WTC11 (cell line): ENCODE results near the gene GRIP2. TPM values are rescaled to one million over a fixed set of nuclear protein-coding genes. Genes with fewer than 3 reads are reported as not detected.

Experiments
- ATAC-seq: fragments of 200-7000 bp; cut with Tn5 transposase; 2 replicates; pipeline ENCODE4 v1.10.0; 2021; ENCODE audit warnings: mild to moderate bottlenecking, moderate library complexity
- CTCF ChIA-PET: fragments of 300-600 bp; sonication (Branson Sonifier 250); formaldehyde crosslinking; loops from one replicate; lab custom pipeline; 2021; ENCODE audit warnings: antibody characterized with exemption; lab: Charles Lee
- POLR2A ChIA-PET: fragments of 350-600 bp; sonication (Branson Sonifier 250); formaldehyde crosslinking; loops from one replicate; lab custom pipeline; 2021; ENCODE audit warnings: antibody characterized with exemption; lab: Charles Lee
- DNase-seq: peaks from one replicate; pipeline ENCODE4 v3.0.0; 2021; ENCODE audit warnings: low spot score
- H3K27ac Mint-ChIP-seq: 2 replicates; pipeline ENCODE4 v1.8.0; 2021; ENCODE audit warnings: mixed read lengths
- H3K27me3 Mint-ChIP-seq: 2 replicates; pipeline ENCODE4 v1.8.0; 2021; ENCODE audit warnings: low read depth, mild to moderate bottlenecking, moderate library complexity, mixed read lengths
- H3K36me3 Mint-ChIP-seq: 2 replicates; pipeline ENCODE4 v1.8.0; 2021; ENCODE audit warnings: mixed read lengths
- H3K4me1 Mint-ChIP-seq: 2 replicates; pipeline ENCODE4 v1.8.0; 2022; ENCODE audit warnings: mixed read lengths
- H3K4me3 Mint-ChIP-seq: 2 replicates; pipeline ENCODE4 v1.8.0; 2021; ENCODE audit warnings: mild to moderate bottlenecking, moderate library complexity, mixed read lengths
- H3K9me3 Mint-ChIP-seq: 2 replicates; pipeline ENCODE4 v1.8.0; 2021; ENCODE audit warnings: mixed read lengths
- AFF4 ChIP-seq: sonication (generic); formaldehyde crosslinking; IDR thresholded peaks from 2 replicates; pipeline ENCODE4 v1.8.1; 2023; ENCODE audit warnings: mild to moderate bottlenecking, missing genetic modification reagents, borderline replicate concordance
- ARID4B ChIP-seq: sonication (generic); formaldehyde crosslinking; IDR thresholded peaks from 2 replicates; pipeline ENCODE4 v1.8.0; 2023; ENCODE audit warnings: missing genetic modification reagents, mild to moderate bottlenecking, borderline replicate concordance
- E2F4 ChIP-seq: sonication (generic); formaldehyde crosslinking; IDR thresholded peaks from 2 replicates; pipeline ENCODE4 v1.8.1; 2022; ENCODE audit warnings: low read depth, mild to moderate bottlenecking, moderate library complexity, missing genetic modification reagents, borderline replicate concordance
- ESRRA ChIP-seq: sonication (generic); formaldehyde crosslinking; IDR thresholded peaks from 2 replicates; pipeline ENCODE4 v1.8.1; 2022; ENCODE audit warnings: mild to moderate bottlenecking, missing genetic modification reagents, borderline replicate concordance
- JAZF1 ChIP-seq: fragments of 250-450 bp; sonication (Bioruptor Pico); IDR thresholded peaks from 2 replicates; pipeline ENCODE4 v1.9.0; 2021; ENCODE audit warnings: moderate library complexity, mild to moderate bottlenecking, inconsistent platforms
- NFATC4 ChIP-seq: fragments of 250-450 bp; sonication (Bioruptor Pico); IDR thresholded peaks from 2 replicates; pipeline ENCODE4 v1.9.0; 2021; ENCODE audit warnings: mild to moderate bottlenecking
- TEAD1 ChIP-seq: sonication (generic); formaldehyde crosslinking; IDR thresholded peaks from 2 replicates; pipeline ENCODE4 v1.8.0; 2022; ENCODE audit warnings: mild to moderate bottlenecking, missing genetic modification reagents
- ZNF121 ChIP-seq: sonication (generic); formaldehyde crosslinking; IDR thresholded peaks from 2 replicates; pipeline ENCODE4 v1.8.0; 2023; ENCODE audit warnings: missing genetic modification reagents
- ZNF425 ChIP-seq: fragments of 250-450 bp; sonication (Bioruptor Pico); conservative IDR thresholded peaks from 2 replicates; pipeline ENCODE4 v1.9.0; 2021; ENCODE audit warnings: mild to moderate bottlenecking
- ZNF512 ChIP-seq: sonication (generic); formaldehyde crosslinking; IDR thresholded peaks from 2 replicates; pipeline ENCODE4 v1.8.1; 2022; ENCODE audit warnings: missing genetic modification reagents, borderline replicate concordance
- total RNA-seq: library from RNA; stranded (reverse); gene quantifications from 3 replicates; pipeline ENCODE4 v1.2.3, GENCODE V29; 2021

Gene GRIP2
- total RNA-seq, 1 experiment from 2014 or later, result 12.0 TPM

GRCh38 chr3:14441240-14441919 lies 98.8 kb downstream of the GRIP2 start (continued):
- TF ChIP-seq E2F4 (CRISPR knock-in tag), result no peak
- TF ChIP-seq NFATC4 (CRISPR knock-in tag), result no peak
- TF ChIP-seq ESRRA (CRISPR knock-in tag), result no peak
- TF ChIP-seq TEAD1 (CRISPR knock-in tag), result no peak
- no peak for TF ChIP-seq ZNF512 (CRISPR knock-in tag)
- no peak for TF ChIP-seq AFF4 (CRISPR knock-in tag)
- TF ChIP-seq ZNF425 (CRISPR knock-in tag), result no peak
- TF ChIP-seq JAZF1, result no peak
- TF ChIP-seq, all 79 proteins: peak for 0

- H3K27ac Mint-ChIP-seq, result 0 out of 2 replicates have a peak overlapping the region, but pooled peaks have one; percentile 41
- H3K4me1 Mint-ChIP-seq, result peaks cover 35% of the 10 kb centered on the region
- POLR2A ChIA-PET, result no interaction called here
- TF ChIP-seq ZNF121 (peak; percentile 69; the same call in 1 of the 2 replicates), ARID4B (CRISPR knock-in tag) (no peak)
- TF ChIP-seq, all 79 proteins: peak for 1
- ATAC-seq, result peak; percentile 70
- peaks cover 20% of the 10 kb centered on the region for H3K36me3 Mint-ChIP-seq
- H3K9me3 Mint-ChIP-seq, result no peaks in the 10 kb centered on the region
- DNase-seq, result peak; percentile 53
- CTCF ChIA-PET, result interaction anchor here (1.0 to 2.4 kb wide), 4 partner anchors 17 to 237 kb away, joined by 3 to 11 read pairs (median 3); no protein-coding TSS in a partner anchor
- H3K4me3 Mint-ChIP-seq, result no peak overlapping the region
- H3K27me3 Mint-ChIP-seq, result no peaks in the 10 kb centered on the region
These were observed 99.5 kb downstream of the GRIP2 start for GRCh38 chr3:14440531-14441239.
